ENCODE data around the gene SYNGR3. TPM values are rescaled to one million over a fixed set of nuclear protein-coding genes. Genes with fewer than 3 reads are reported as not detected.

SYNGR3 gene
- total and polyA plus RNA-seq, 2 of the 13 experiments (the other 11 are each of a cell fraction or from before 2014, with no cell fraction given) = 0.97 to 5.7 TPM

- TF ChIP-seq KLF16 (CRISPR knock-in tag; IDR thresholded peaks at IDR 0.05) (peak in 1 of 2 experiments; percentile 85; a peak in 1 of 4 replicates), ZNF264 (CRISPR knock-in tag; IDR thresholded peaks at IDR 0.05) (0 out of 2 replicates have a peak, but pooled peaks have one; percentile 40), HDAC2 (CRISPR knock-in tag; IDR thresholded peaks at IDR 0.05) (peak; percentile 16), ZNF430 (CRISPR knock-in tag; IDR thresholded peaks at IDR 0.05) (no peak; the same call in 1 of the 2 replicates), ZSCAN22 (CRISPR knock-in tag; IDR thresholded peaks at IDR 0.05) (no peak), ZNF232 (CRISPR knock-in tag; IDR thresholded peaks at IDR 0.05; ENCODE audit: borderline replicate concordance) (peak; percentile 30; the same call in 1 of the 2 replicates), NR0B2 (CRISPR knock-in tag; IDR thresholded peaks at IDR 0.05) (no peak), CREB3 (CRISPR knock-in tag; IDR thresholded peaks at IDR 0.05) (no peak), MTA3 (CRISPR knock-in tag; IDR thresholded peaks at IDR 0.05) (no peak), E2F1 (CRISPR knock-in tag; IDR thresholded peaks at IDR 0.05) (peak; percentile 94), MED8 (CRISPR knock-in tag; IDR thresholded peaks at IDR 0.05; ENCODE audit: insufficient replicate concordance) (no peak), ZNF781 (CRISPR knock-in tag; IDR thresholded peaks at IDR 0.05; ENCODE audit: borderline replicate concordance, not compliant biosample characterization) (peak; percentile 81), ZNF180 (CRISPR knock-in tag; IDR thresholded peaks at IDR 0.05; ENCODE audit: borderline replicate concordance, low read depth) (no peak), NPAS2 (CRISPR knock-in tag; IDR thresholded peaks at IDR 0.05; ENCODE audit: borderline replicate concordance) (0 out of 2 replicates have a peak, but pooled peaks have one; percentile 20), ZNF276 (CRISPR knock-in tag; IDR thresholded peaks at IDR 0.05; ENCODE audit: low read depth) (no peak; the same call in 1 of the 2 replicates), SUZ12 (IDR thresholded peaks at IDR 0.05; ENCODE audit: low read depth, low read length) (no peak), CCAR2 (optimal IDR thresholded peaks at IDR 0.05; ENCODE audit: low read depth, low read length) (no peak), ZNF331 (CRISPR knock-in tag; IDR thresholded peaks at IDR 0.05) (no peak; the same call in 1 of the 2 replicates), ZNF44 (CRISPR knock-in tag; IDR thresholded peaks at IDR 0.05) (no peak; the same call in 1 of the 2 replicates), PRDM15 (CRISPR knock-in tag; IDR thresholded peaks at IDR 0.05) (0 out of 2 replicates have a peak, but pooled peaks have one; percentile 47)
Observed at GRCh38 chr16:1964506-1965395, 25.0 kb upstream of the SYNGR3 start, which contains the start of gene RPS2 (continued).

Measured in HepG2 (cell line).